Fibroblast of pulmonary artery (primary cell): Measurements from ENCODE around the gene APBA1.

ENCODE experiments used
- DNase-seq: peaks from one replicate; pipeline ENCODE4 v3.0.0-alpha.2; 2010; ENCODE audit warnings: low read depth
- H3K4me3 ChIP-seq: replicated peaks from 2 replicates; pipeline ENCODE4 v1.5.1; 2011; ENCODE audit warnings: low read depth, mild to moderate bottlenecking, control low read depth, low read length, moderate library complexity
- TF ChIP-seq, protein P1 (sequence below): IDR thresholded peaks from 2 replicates; pipeline ENCODE4 v1.5.1; 2011; ENCODE audit warnings: mild to moderate bottlenecking, control low read depth, low read length, inconsistent platforms; ENCODE audit errors: missing control alignments

Gene APBA1

DNA sequence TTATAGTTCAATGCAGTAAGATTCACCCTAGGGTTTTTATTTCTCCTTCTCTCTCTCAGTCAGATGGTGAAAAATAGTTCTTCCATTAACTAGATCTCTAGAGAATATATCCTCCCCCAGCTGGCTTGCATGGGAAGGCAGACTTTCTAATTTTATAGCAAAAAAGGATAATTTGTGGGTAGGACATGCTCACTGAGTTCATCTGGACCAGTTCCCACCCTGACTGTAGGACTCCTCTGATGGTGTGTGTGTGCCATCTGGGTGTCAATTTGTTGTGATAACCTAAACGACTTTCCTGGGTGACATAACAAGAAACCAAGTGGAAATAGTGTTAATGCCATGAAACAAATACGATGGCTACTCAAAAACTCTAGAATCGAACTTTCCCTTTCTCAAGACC is 44.9 kb downstream of the APBA1 start:
- TF ChIP-seq, protein P1, sequence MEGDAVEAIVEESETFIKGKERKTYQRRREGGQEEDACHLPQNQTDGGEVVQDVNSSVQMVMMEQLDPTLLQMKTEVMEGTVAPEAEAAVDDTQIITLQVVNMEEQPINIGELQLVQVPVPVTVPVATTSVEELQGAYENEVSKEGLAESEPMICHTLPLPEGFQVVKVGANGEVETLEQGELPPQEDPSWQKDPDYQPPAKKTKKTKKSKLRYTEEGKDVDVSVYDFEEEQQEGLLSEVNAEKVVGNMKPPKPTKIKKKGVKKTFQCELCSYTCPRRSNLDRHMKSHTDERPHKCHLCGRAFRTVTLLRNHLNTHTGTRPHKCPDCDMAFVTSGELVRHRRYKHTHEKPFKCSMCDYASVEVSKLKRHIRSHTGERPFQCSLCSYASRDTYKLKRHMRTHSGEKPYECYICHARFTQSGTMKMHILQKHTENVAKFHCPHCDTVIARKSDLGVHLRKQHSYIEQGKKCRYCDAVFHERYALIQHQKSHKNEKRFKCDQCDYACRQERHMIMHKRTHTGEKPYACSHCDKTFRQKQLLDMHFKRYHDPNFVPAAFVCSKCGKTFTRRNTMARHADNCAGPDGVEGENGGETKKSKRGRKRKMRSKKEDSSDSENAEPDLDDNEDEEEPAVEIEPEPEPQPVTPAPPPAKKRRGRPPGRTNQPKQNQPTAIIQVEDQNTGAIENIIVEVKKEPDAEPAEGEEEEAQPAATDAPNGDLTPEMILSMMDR = no peak
- no peak overlapping the region for H3K4me3 ChIP-seq
- no peak for DNase-seq

- peak; percentile 41 for DNase-seq
- no peak overlapping the region for H3K4me3 ChIP-seq
- TF ChIP-seq, protein P1 = no peak
Measured at GRCh38 chr9:69623276-69623675, 48.9 kb downstream of the APBA1 start.

DNA sequence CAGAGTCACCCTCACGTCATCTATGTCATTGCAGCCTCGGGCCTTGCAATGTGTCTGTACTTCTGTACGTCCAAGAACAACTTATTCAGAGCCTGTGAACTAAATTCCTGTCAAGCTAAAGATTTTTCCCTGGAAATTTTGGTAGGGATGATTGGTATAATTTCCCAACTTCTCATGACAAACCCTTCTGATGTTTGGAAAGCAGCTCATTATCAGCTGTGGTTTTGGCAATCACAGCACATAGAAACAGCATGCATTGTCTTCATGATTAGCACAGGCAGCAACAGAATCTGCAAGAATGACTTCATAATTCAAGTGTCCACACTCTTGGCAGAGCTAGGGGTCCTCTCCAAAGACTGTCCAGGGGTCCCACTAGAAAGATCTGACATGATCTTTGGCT is 49.5 kb downstream of the APBA1 start:
- peak; percentile 92 for DNase-seq
- TF ChIP-seq, protein P1 = no peak
- H3K4me3 ChIP-seq = no peak overlapping the region

DNA sequence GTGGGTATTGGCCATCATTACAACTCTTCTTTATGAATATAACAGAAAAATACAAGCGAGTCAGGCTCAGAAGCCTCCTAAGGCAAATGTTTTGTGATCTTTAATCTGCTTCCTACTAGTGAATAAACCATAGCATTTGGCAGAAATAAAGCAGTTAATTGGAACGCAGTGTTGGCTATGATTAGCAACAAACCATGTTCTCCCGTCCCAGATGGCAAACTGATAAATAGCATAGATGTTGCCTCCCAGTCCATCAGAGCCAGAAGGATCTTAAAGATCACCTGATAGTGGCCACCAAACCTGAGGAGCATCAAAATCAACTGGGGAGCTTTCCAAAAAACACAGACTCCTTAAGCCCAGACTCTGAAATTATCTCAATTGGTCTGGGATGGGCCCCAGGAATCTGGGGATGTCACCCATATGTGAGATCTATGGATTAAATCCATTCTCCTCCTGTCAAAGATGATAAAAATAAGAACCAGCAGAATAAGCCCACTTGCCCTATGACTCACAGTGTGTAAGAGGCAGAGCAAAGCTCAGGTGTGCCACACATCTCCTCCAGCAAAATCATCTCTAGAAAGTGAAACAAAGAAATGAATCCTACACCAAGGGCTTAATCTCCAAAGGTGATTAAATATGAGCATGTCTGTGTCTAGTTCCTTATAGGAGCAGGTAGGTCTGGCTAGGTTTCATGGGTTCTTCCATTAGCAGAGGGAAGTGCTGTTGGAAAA is 50.3 kb downstream of the APBA1 start:
- DNase-seq = no peak
- TF ChIP-seq, protein P1 = no peak

DNA sequence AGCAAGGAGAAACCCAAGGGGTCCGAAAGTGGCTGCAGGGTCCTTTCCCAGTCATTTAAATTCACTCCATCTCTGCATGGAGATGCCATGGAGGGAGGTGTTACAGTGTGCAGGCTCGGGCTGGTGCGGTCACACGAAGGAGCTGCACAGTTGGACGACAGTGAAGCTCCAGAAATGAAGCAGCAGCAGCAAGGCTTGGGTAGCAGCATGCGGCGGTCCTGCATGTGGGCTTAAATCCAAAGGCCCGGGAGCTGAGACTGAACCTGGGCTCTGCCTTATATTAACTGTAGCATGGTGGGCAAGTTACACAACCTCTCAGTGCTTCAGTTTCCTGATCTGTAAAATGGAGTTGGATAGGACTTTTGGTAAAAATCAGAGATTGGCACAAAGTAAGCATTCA is 51.4 kb downstream of the APBA1 start:
- TF ChIP-seq, protein P1 = no peak
- H3K4me3 ChIP-seq = no peak overlapping the region
- no peak for DNase-seq

More for the DNA sequence above, 50.3 kb downstream of the APBA1 start:
- no peak overlapping the region for H3K4me3 ChIP-seq

- TF ChIP-seq, protein P1 = no peak
- H3K4me3 ChIP-seq = no peak overlapping the region
- DNase-seq = no peak
Measured at GRCh38 chr9:69619233-69619632, 52.9 kb downstream of the APBA1 start.

- DNase-seq = no peak
- no peak overlapping the region for H3K4me3 ChIP-seq
- TF ChIP-seq, protein P1 = no peak
Measured at GRCh38 chr9:69617006-69617405, 55.2 kb downstream of the APBA1 start.
